ENCODE results near the gene ARHGAP15. TPM values are rescaled to one million over a fixed set of nuclear protein-coding genes. Genes with fewer than 3 reads are reported as not detected.

ARHGAP15 gene
- total RNA-seq, 3 donors from 2014 or later = 5.3 to 8.2 (median 5.8) TPM

DNA sequence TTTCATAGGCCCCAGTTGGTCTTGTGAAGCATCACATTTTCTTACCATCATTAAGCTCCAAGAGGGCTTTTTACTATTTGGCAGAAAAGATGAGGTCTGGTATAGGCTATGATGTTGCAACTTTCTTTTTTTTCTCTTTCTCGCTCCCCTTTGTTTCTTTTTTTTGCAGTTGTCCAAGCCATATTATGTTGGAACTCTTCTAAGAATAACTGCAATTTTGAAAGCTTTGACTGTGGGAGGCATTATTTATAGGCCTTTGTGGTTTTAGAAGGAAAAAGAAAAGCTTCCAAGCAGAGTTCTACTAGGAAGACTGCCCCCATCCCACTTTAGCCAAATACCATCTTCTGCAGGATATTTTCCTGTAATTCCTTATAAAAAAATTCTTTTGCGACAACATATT, 571.6 kb downstream of the ARHGAP15 start:
- ATAC-seq = no peak
- TF ChIP-seq, protein P1, sequence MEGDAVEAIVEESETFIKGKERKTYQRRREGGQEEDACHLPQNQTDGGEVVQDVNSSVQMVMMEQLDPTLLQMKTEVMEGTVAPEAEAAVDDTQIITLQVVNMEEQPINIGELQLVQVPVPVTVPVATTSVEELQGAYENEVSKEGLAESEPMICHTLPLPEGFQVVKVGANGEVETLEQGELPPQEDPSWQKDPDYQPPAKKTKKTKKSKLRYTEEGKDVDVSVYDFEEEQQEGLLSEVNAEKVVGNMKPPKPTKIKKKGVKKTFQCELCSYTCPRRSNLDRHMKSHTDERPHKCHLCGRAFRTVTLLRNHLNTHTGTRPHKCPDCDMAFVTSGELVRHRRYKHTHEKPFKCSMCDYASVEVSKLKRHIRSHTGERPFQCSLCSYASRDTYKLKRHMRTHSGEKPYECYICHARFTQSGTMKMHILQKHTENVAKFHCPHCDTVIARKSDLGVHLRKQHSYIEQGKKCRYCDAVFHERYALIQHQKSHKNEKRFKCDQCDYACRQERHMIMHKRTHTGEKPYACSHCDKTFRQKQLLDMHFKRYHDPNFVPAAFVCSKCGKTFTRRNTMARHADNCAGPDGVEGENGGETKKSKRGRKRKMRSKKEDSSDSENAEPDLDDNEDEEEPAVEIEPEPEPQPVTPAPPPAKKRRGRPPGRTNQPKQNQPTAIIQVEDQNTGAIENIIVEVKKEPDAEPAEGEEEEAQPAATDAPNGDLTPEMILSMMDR (IDR thresholded peaks at IDR 0.05) = no peak

DNA sequence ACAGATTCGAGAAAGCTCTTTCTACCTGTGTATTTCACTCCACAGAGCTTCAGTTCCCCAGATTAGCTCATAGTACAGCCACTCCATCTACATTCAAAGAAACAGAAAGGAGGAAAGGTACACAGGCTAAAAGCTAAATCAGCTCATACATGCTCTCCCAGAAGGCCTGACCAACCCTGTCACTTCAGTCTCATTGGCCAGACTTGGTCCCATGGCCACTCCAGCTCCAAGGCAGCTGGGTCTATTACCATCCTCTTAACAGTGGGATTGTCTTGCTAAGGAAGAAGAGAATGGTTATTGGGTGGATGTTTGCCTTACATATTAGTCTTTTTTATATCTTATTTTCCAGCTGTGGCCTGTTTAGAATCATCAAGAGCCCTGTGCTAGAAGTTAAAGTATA, 572.6 kb downstream of the ARHGAP15 start:
- DNase-seq (no peak), ATAC-seq (no peak)
- TF ChIP-seq, protein P1 (IDR thresholded peaks at IDR 0.05) = no peak
- no peaks in the 10 kb centered on the region for H3K36me3 ChIP-seq (ENCODE audit: low read depth)
- H3K4me1 ChIP-seq (ENCODE audit: low read depth) = no peaks in the 10 kb centered on the region
- no peaks in the 10 kb centered on the region for H3K9me3 ChIP-seq
- no peak overlapping the region for H3K4me3 ChIP-seq
- intact Hi-C loops (cut with DNase I, micrococcal nuclease) = no loop called here

More for the DNA sequence above, 571.6 kb downstream of the ARHGAP15 start:
- DNase-seq = no peak
- Histone ChIP-seq H3K4me1 (ENCODE audit: low read depth) (no peaks in the 10 kb centered on the region), H3K9me3 (no peaks in the 10 kb centered on the region), H3K36me3 (ENCODE audit: low read depth) (no peaks in the 10 kb centered on the region), H3K4me3 (no peak overlapping the region)
- intact Hi-C loops (cut with DNase I, micrococcal nuclease) = no loop called here

GRCh38 chr2:143702931-143703330, 573.7 kb downstream of the ARHGAP15 start:
- intact Hi-C loops (cut with DNase I, micrococcal nuclease) = no loop called here
- Histone ChIP-seq H3K9me3 (no peaks in the 10 kb centered on the region), H3K4me1 (ENCODE audit: low read depth) (no peaks in the 10 kb centered on the region), H3K36me3 (ENCODE audit: low read depth) (no peaks in the 10 kb centered on the region), H3K4me3 (no peak overlapping the region)
- ATAC-seq (no peak), DNase-seq (no peak)
- TF ChIP-seq, protein P1 (IDR thresholded peaks at IDR 0.05) = no peak

DNA sequence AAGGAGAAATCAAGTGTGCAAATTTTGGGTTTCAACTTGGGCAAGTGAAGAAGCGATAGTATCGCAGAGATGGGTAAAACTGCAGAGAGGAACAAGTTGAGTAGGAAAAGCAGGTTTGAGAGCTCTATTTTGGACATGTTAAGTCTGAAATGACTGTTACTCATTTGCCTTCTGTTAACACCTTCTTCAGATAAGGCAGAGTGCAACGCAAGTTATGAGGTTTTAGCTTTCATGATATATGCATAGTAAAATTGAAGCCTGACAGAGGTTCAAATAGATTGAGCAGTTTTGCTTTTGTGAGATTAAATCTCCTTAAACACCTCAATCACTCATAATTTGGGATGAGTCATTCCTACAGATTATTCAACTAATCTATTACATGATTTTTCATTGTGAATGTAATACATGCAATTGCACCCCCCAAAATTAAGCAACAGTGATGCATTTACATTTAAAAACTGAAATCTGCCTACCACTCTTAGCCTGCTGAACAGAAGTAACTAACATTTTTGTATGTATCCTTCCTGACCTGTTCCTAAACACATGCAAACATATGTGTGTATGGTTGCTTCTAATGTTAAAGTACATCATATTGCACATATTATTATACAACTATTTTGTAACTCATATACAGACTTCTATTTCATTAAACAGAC, 575.4 kb downstream of the ARHGAP15 start:
- Histone ChIP-seq H3K9me3 (no peaks in the 10 kb centered on the region), H3K36me3 (ENCODE audit: low read depth) (no peaks in the 10 kb centered on the region), H3K4me3 (no peak overlapping the region), H3K4me1 (ENCODE audit: low read depth) (no peaks in the 10 kb centered on the region)
- intact Hi-C loops (cut with DNase I, micrococcal nuclease) = no loop called here
- DNase-seq (no peak), ATAC-seq (no peak)
- TF ChIP-seq, protein P1 (IDR thresholded peaks at IDR 0.05) = no peak

- TF ChIP-seq, protein P1 (IDR thresholded peaks at IDR 0.05) = no peak
- Histone ChIP-seq H3K36me3 (ENCODE audit: low read depth) (no peaks in the 10 kb centered on the region), H3K9me3 (no peaks in the 10 kb centered on the region), H3K4me3 (no peak overlapping the region), H3K4me1 (ENCODE audit: low read depth) (no peaks in the 10 kb centered on the region)
- ATAC-seq (no peak), DNase-seq (no peak)
- intact Hi-C loops (cut with DNase I, micrococcal nuclease) = no loop called here
Observed at GRCh38 chr2:143705108-143705707, 576.0 kb downstream of the ARHGAP15 start.
